HG02678 (cell line): ENCODE results near the gene USP13.

Experiments
- ATAC-seq: cut with Tn5 transposase; IDR thresholded peaks from one replicate; pipeline ENCODE4 v1.9.1; 2021; ENCODE audit warnings: mild to moderate bottlenecking, moderate library complexity; ENCODE audit not compliant: unreplicated experiment

Gene USP13

GRCh38 chr3:179695672-179696313 lies 43.0 kb downstream of the USP13 start:
- no peak for ATAC-seq

GRCh38 chr3:179697736-179698332 lies 45.0 kb downstream of the USP13 start:
- ATAC-seq = no peak

DNA sequence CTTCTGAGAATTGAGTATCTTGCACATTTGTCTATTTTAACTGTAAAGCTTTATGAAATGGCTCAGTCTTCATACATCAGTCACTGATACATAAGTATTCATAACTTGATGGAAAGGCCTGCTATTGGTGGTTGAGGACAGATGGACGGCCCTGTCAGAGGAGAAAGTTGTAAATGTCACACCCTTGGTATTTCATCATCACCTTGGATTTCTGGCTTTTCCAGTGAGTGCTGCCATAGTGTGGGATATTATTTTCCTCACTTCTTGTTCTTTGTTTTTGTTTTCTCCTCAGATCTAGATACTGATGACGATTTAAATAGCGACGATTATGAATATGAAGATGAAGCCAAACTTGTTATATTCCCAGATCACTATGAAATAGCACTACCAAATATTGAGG lies 47.9 kb downstream of the USP13 start:
- ATAC-seq = no peak

- ATAC-seq = no peak
Observed at GRCh38 chr3:179701176-179701827, 48.5 kb downstream of the USP13 start.

DNA sequence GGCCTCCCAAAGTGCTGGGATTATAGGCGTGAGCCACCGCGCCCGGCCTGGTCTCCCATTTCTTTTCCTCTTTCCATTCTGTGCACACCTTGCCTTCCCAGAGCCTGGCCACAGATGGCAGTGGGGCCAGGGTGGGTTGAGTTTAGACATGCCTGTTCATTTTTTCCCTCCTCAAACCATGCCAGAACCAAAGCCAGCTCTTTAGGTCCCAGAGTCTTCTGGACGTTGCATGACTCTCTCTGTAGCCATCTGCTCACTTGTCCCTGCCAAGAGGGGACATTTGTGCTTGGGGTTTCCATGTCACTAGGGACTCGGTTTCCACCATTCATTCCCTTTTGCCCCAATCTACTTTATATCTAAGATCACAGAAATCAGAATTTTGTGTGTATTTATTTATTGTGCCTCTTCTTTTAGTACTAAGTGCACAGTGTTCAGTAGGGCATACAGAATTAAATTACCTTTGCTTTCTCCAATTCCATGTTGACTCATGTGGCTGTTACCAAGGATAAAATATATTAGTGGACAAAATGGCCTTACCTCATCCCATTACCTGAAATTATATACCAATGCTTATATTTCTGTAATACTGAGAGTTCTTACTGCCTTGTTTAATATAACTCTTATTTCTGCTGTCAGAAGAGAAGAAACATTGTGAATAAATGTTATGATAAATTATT lies 49.6 kb downstream of the USP13 start:
- ATAC-seq = no peak

DNA sequence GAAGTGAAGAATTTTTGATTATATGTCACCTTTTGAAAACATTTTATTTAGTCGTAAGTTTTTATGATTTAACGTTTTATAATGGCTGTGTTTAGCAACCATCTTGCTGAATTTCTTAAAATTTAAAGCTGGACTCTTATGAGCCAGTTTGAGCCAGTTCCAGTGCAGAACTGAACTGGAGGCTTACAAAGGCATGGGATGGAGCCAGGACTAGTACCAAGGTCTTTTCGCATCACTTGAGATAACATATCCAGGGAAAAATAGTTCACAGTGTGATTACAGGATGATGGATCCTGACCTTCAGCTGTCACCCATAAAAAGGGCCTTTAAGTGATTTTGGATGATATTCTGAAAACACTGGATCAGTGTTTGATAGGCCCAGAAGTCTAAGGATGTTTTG lies 51.0 kb downstream of the USP13 start:
- no peak for ATAC-seq

GRCh38 chr3:179706233-179706632 lies 53.4 kb downstream of the USP13 start:
- ATAC-seq = no peak

DNA sequence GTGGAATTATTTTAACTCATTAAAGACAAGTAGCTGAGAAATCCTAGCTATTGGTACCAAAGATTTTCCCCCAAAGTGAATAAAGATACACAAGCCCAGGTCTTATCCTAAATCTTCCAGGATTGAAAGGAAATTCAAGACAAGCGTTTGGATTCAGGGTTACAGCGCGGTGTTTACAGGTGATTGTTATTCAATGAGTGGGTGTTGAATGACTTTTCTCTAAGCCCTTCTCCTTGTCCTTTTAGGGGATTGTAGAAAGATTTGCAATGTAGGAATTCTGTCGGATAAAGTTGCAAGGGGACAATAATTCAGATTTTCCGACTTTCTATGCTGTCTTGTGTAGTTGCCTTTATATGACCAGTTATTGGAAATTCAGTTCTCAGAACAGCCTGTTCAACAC lies 57.2 kb downstream of the USP13 start:
- ATAC-seq = no peak

GRCh38 chr3:179713643-179714090 lies 60.8 kb downstream of the USP13 start:
- no peak for ATAC-seq

GRCh38 chr3:179715582-179715981 lies 62.7 kb downstream of the USP13 start:
- no peak for ATAC-seq

DNA sequence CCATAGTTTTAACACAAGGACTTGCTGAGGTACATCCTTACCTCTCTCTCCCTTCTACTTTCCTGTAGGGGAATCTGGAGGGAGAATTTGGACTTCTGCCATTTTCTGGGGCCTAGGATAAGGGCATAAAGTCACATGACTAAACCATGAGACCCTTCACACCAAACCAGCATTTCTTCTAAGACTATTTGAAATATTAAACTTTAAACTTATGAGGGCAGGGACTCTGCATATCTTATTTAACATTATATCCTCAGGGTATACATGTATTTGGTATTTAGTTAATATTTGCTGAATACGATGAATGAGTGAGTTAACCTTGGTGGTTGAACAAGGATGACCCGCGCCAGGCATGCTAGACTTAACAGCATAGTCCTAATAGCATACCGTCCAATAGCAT lies 63.4 kb downstream of the USP13 start:
- ATAC-seq = no peak

GRCh38 chr3:179716811-179717210 lies 64.0 kb downstream of the USP13 start:
- ATAC-seq = peak; percentile 69

DNA sequence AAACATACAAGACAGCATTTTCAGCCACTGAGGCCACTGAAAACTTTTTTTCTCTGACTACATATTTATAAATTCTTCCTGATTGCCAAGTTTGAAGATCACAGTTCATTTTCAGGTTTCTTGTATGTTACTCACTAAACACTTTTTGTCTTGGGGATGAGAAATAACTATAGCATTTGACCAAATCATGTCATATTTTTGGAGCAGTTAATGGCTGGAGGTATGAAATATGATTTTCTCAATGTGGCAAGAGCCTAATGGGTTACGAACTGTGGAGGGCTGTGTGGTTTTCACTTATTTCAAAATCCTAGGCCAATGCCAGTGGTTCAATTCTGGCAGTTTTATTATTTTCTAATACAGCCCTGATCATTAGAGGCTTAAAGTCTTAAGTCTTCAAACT lies 64.4 kb downstream of the USP13 start:
- peak; percentile 12 for ATAC-seq

GRCh38 chr3:179719048-179719734 lies 66.4 kb downstream of the USP13 start:
- ATAC-seq = no peak

DNA sequence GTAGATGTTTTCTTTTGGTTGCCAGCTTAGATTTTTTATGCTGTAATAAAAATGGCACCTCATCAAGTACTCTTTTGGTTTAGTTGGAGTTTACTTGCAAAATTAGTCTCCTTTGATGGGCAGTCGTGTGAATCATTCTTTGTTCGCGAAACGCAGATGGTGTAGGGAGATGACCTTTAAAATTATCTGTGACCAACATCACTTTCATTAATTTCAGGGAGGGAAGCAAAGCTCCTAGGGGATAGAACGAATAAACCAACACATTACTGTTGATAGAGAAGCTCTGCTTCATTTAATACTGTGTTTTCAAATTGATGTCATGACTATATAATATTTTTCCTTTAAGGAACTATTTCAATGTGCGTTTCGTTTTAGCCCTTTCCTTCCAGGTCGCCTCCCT lies 67.4 kb downstream of the USP13 start:
- no peak for ATAC-seq

GRCh38 chr3:179723617-179724016 lies 70.8 kb downstream of the USP13 start:
- no peak for ATAC-seq

GRCh38 chr3:179726075-179726699 lies 73.3 kb downstream of the USP13 start:
- no peak for ATAC-seq

DNA sequence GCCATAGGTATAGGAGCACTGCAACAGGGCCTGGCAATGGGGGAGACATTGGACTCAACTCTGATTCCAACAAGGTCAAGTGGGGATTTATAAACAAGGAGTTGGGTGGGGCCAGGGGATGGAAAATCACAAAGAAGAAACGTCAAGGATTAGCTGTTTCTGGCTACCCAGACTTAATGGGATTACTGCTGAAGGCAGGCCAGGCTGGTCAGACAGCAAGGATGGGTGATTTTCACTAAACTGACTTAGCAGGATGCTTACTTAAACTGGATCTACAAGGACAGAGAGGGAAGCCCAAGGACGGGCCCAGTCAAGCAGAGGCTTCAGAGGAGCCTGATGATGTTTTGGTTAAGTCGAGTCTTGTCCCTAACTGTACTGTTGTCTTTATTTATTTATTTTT lies 76.2 kb downstream of the USP13 start:
- ATAC-seq = no peak

DNA sequence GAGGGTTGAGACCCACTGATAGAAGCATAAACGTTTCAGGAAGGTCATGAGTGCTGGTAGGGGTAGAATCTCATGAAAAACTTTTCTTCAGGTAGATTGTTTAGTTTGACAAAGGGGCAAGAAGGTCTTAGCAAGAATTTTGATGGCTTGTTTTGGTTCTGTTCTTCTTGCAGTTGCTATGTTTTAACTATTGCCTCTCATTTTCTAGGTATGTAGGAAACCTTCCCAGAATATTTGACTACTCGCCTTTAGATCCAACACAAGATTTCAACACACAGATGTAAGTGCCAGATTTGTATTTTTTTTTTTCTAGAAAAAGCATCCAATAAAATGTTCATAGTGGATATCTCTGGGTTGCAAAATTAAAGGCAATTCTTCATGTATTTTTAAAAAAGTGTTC lies 77.1 kb downstream of the USP13 start:
- no peak for ATAC-seq

DNA sequence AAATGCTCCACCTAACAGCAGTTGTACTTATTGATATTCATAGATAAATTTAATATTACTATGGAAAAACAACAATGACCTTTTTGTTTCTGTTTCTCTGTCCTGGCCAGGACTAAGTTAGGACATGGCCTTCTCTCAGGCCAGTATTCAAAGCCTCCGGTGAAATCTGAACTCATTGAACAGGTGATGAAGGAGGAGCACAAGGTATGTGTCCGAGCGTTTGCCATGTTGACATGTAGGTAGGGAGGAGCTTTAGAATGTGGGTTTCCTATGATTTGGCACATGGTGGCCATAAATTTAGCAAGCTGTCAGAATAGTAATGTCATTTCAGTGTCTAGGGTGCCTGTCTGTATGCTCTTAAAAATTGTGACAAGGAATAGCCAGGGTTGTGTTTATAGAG lies 77.7 kb downstream of the USP13 start:
- ATAC-seq = no peak

- no peak for ATAC-seq
Observed at GRCh38 chr3:179731544-179731943, 78.7 kb downstream of the USP13 start.
